GM23338 (cell line): ENCODE data around the gene BRI3BP.

Experiments used
- EZH2 ChIP-seq: fragments of 200-600 bp; sonication (generic); IDR thresholded peaks from one replicate; pipeline ENCODE4 v1.8.0; 2017; ENCODE audit warnings: antibody characterized with exemption, mild to moderate bottlenecking, low read depth; ENCODE audit not compliant: unreplicated experiment
- POLR2AphosphoS5 ChIP-seq: IDR thresholded peaks from 2 replicates; pipeline ENCODE4 v1.6.1; 2016; ENCODE audit warnings: antibody characterized with exemption, low read depth
- TF ChIP-seq, protein P1 (sequence below), 2 experiments: fragments of 200-600 bp in 1 of 2; sonication (generic) in 1 of 2; conservative IDR thresholded peaks; 2 replicates each; pipeline versions ENCODE4 v1.5.1 to v1.6.1; 2016 to 2017; ENCODE audit warnings: antibody characterized with exemption in 2 of 2, low read depth in 2 of 2, mild to moderate bottlenecking in 2 of 2, moderate library complexity in 1 of 2
- TF ChIP-seq, protein P2 (sequence below): IDR thresholded peaks from 2 replicates; pipeline ENCODE4 v1.6.1; 2016; ENCODE audit warnings: antibody characterized with exemption
- TF ChIP-seq, protein P3 (sequence below): IDR thresholded peaks from one replicate; pipeline ENCODE4 v1.6.1; 2018; ENCODE audit warnings: antibody characterized with exemption; ENCODE audit not compliant: unreplicated experiment

DNA sequence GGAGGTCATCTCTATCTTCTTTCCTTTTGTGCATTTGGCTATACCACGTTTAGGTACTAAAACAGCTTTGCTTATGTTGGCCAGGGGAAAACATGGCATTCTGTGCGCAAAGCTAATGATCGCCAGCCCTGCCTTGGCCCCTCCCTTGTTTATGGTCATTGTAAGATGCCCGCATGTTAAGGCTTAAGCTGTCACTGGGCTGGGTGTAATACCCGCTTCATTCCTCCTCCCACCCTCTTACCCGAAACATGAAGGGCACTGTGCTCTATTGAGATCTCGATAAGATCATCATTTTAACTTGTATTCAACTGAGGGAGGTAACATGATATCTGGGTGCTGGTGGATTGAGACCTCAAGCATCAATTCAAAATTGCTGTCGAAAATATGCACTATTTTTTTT lies 34.7 kb downstream of the BRI3BP start:
- TF ChIP-seq, protein P1, sequence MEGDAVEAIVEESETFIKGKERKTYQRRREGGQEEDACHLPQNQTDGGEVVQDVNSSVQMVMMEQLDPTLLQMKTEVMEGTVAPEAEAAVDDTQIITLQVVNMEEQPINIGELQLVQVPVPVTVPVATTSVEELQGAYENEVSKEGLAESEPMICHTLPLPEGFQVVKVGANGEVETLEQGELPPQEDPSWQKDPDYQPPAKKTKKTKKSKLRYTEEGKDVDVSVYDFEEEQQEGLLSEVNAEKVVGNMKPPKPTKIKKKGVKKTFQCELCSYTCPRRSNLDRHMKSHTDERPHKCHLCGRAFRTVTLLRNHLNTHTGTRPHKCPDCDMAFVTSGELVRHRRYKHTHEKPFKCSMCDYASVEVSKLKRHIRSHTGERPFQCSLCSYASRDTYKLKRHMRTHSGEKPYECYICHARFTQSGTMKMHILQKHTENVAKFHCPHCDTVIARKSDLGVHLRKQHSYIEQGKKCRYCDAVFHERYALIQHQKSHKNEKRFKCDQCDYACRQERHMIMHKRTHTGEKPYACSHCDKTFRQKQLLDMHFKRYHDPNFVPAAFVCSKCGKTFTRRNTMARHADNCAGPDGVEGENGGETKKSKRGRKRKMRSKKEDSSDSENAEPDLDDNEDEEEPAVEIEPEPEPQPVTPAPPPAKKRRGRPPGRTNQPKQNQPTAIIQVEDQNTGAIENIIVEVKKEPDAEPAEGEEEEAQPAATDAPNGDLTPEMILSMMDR (conservative IDR thresholded peaks at IDR 0.05; ENCODE audit: low read depth in 2 of 2): no peak
- TF ChIP-seq, protein P2, sequence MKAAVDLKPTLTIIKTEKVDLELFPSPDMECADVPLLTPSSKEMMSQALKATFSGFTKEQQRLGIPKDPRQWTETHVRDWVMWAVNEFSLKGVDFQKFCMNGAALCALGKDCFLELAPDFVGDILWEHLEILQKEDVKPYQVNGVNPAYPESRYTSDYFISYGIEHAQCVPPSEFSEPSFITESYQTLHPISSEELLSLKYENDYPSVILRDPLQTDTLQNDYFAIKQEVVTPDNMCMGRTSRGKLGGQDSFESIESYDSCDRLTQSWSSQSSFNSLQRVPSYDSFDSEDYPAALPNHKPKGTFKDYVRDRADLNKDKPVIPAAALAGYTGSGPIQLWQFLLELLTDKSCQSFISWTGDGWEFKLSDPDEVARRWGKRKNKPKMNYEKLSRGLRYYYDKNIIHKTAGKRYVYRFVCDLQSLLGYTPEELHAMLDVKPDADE: no peak
- TF ChIP-seq, protein P3, sequence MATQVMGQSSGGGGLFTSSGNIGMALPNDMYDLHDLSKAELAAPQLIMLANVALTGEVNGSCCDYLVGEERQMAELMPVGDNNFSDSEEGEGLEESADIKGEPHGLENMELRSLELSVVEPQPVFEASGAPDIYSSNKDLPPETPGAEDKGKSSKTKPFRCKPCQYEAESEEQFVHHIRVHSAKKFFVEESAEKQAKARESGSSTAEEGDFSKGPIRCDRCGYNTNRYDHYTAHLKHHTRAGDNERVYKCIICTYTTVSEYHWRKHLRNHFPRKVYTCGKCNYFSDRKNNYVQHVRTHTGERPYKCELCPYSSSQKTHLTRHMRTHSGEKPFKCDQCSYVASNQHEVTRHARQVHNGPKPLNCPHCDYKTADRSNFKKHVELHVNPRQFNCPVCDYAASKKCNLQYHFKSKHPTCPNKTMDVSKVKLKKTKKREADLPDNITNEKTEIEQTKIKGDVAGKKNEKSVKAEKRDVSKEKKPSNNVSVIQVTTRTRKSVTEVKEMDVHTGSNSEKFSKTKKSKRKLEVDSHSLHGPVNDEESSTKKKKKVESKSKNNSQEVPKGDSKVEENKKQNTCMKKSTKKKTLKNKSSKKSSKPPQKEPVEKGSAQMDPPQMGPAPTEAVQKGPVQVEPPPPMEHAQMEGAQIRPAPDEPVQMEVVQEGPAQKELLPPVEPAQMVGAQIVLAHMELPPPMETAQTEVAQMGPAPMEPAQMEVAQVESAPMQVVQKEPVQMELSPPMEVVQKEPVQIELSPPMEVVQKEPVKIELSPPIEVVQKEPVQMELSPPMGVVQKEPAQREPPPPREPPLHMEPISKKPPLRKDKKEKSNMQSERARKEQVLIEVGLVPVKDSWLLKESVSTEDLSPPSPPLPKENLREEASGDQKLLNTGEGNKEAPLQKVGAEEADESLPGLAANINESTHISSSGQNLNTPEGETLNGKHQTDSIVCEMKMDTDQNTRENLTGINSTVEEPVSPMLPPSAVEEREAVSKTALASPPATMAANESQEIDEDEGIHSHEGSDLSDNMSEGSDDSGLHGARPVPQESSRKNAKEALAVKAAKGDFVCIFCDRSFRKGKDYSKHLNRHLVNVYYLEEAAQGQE: no peak
- no peak for TF ChIP-seq EZH2
- TF ChIP-seq POLR2AphosphoS5: no peak
